A204.1 (cell line): ENCODE results near the gene ADH6.
"Not testable (repeated sequence)": the region's sequence is repeated elsewhere in the genome, so short reads cannot be mapped to it uniquely, and the experiment has no call there.

Experiments
- FAIRE-seq: peaks from 2 replicates; lab custom pipeline; 2012; peaks lifted over from hg19 to GRCh38; lab: Jason Lieb, UNC

ADH6 gene

GRCh38 chr4:99190336-99190735 is 28.7 kb downstream of the ADH6 start:
- FAIRE-seq: no peak

DNA sequence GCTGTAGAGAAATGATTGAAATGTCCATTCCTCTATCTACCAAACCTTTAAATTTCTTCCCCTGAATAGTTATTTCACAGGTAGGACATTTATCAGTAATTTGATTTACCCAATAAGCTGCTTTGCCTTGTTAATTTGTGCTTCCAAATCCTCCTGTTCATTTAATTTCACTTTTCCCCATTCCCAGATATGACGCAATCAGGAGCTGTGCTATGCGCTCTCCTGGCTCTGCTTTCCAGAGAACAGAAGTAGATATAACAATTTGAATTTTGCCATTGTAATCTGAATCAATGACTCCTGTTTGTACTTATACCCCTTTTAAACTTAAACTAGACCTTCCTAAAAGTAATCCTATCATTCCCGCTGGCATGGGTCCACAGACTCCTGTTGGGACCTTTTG is 29.1 kb downstream of the ADH6 start:
- FAIRE-seq: not testable (repeated sequence)

DNA sequence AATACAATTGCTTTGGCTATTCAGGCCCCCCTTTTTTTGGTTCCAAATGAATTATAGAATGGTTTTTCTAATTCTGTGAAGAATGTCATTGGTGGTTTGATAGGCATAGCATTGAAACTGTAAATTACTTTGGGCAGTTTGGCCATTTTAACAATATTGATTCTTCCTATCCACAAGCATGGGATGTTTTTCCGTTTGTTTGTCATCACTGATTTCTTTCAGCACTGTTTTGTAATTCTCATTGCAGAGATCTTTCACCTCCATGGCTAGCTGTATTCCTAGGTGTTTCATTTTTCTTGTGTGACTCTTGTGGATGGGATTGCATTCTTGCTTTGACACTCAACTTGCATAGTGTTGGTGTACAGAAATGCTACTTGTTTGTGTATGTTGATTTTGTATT is 33.0 kb downstream of the ADH6 start:
- no peak for FAIRE-seq

GRCh38 chr4:99185581-99185980 is 33.5 kb downstream of the ADH6 start:
- FAIRE-seq: no peak

DNA sequence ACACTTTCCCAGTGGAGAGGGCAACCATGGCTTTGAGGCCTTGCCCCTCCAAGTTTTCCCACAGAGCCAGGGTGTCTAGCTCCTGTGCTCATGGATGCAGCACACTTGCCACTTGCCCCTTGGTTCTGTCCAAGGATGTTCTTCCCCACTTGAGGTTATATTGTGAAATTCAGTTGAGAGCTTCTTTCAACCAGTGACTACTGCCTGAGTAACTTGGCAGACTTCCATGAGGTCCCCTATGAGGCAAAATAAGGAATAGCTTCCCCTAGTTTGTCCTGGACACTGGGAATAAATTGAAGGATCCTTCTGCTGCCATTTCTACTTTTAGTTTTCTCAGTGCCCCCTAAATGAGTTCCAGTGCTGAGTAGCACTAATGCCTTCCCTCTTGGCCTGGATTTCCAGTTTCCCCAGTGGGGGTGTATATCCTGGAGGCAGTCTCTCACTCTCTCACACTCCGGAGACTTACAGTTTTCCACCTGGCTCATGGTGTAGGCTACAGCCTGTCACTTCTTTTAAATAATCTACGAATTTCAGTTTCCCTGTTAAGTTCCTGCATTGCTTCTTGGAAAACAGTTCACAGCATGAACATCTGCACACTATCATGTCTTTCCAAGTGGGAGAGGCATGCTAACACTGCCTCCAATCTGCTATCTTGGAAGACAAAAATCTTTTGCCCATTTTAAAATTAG is 38.5 kb downstream of the ADH6 start:
- no peak for FAIRE-seq

DNA sequence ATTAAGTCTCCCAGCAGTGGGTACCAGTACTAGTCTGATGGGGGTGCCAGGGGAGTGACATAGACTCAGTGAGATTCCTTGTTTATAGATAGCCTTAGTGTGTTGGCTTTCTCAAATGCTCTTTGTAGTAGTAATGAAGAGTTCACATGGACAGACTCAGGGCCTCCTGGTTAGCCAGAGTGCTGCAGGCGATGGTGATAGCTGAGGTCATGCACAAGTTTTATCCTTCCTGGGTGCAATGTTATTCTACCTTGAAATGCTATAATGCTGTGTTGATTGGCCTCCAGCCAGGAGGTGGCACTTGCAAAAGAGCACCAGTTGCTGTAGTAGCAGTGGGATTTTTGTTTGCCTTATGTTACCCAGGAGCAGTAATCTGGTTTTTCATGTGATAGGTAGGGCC is 39.4 kb downstream of the ADH6 start:
- FAIRE-seq: no peak

- FAIRE-seq: no peak
These were observed 39.9 kb downstream of the ADH6 start for GRCh38 chr4:99179178-99179577.

DNA sequence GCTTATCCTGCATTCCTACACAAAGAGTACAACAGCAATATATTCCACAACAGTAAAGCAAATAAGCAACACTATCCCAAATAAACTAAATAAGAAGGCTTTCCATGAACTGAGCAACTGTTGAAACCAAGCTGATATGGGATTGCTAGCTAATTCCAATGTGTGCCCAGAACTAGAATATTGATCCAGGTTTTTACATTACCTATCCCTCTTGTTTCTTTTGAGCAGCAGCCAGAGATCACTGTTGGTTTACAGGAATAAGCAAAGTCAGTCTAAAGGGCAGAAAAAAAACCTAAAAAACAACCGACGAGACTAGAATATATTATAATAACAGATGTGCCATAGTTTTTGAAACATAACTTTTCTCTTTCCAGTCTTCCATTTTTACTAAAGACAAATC is 52.5 kb downstream of the ADH6 start:
- FAIRE-seq: no peak

DNA sequence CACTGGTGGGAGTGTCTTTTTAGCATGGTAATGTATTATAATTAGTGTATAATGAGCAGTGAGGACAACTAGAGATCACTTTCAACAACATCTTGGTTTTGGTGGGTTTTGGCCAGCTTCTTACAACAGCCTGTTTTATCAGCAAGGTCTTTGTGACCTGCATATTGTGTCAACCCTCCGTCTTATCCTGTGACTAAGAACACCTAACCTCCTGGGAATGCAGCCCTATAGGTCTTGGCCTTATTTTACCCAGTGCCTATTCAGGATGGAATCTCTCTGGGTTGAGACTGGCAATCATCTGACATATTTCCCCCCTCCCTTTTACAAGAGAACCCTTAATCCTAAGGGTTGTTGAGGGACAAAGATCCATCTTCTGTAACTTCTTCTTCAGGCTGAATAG is 53.1 kb downstream of the ADH6 start:
- no peak for FAIRE-seq

DNA sequence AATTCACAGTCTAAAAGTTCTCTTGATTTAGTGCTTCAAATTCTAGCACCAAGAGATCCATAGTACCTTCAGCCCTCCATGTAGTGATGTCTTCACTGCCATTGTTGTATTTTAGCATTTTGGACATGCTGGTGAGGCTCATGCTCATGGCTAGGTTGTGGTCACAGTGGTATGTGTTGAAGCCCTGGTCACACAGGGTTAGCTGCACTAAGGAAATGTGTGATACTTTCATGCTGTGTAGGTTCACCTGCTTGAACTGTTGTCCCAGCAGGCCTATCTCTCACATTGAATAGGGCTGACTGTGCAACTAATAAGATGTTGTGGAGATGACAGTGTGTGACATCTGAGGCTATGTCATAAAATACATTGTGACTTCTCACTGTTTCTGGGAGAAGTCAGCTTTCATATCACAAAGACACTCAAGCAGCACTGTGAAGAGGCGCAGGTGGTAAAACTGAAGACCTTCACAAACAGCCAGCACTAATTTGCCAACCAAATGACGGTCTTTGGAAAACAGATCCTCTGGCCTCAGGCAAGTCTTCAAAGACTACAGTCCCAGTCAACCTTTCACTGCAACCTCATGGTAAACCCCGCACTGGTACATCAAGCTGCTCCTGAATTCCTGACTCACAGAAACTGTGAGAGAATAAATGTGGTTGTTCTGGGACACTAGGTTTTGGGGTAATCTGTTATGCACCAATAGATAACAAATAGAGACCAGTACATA is 57.5 kb downstream of the ADH6 start:
- no peak for FAIRE-seq

- FAIRE-seq: no peak
These were observed 59.3 kb downstream of the ADH6 start for GRCh38 chr4:99159699-99160098.

DNA sequence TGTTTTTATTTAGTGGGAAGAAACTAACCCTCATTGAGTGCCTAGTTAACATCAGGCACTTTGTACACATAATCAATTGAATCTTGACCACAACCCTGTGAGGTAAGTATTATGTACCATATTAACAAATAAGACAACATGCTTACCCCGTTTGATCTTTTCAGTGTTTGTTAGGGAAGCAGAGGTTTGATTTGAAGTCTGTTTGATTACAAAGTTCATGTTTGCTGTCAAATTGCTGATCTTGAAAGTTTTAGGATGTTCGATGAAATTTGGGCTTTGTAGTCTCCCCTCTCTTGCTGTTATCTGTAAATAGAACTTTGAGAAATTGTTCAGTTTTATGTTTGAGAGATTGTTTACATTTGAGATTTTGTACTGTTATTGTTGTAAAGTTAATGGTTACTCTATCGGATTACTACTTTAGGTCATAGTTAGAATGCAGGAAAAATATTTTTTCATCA is 61.5 kb downstream of the ADH6 start:
- FAIRE-seq: no peak

DNA sequence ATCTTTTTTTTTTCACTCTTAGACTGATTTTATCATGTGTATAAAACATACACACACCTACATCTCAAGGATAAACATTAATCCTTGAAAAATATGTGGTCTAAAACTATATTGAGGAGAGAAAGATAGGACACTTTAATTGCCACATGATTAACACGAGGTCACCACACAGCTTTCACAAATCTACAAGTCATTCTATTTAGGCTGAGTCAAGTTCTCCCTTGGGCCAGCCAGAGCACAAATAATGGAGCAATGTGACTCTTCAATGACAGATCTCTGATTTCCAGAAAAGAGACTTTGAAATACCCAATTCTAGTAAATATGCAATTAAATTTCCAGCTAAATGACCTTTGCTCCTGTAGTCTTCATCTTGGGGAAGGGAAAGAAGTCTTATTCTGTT is 62.1 kb downstream of the ADH6 start:
- FAIRE-seq: no peak

- no peak for FAIRE-seq
These were observed 64.2 kb downstream of the ADH6 start for GRCh38 chr4:99154658-99155342.
